ENCODE data around the gene ETS1. TPM values are rescaled to one million over a fixed set of nuclear protein-coding genes. Genes with fewer than 3 reads are reported as not detected.

The ETS1 gene
- total RNA-seq, 1 donor from 2014 or later: 88.0 TPM

DNA sequence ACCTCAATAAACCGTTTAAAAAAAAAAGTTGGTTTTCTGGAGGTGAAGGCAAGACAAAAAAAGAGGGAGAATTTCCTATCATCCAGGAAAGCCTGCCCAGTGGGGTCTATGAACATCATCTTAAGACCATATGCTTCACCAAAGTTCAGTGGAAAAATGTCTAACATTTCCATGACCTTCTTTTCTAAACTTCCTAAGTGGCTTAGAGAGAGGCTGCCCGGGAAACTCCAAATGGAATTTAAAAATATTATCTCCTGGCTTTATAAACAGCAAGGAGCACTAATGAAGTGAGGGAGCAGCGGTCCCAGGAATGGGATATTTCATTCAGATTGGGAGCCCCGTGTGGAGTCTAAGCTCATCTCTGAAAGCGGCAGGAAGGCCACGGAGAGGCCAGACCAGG, 46.9 kb downstream of the ETS1 start:
- no peak overlapping the region for H3K27ac ChIP-seq
- intact Hi-C loops (cut with DNase I): no loop called here
- H3K4me3 ChIP-seq: no peak overlapping the region
- peaks cover 0 to 8% of the 10 kb centered on the region in 2 donors for H3K4me1 ChIP-seq
- TF ChIP-seq, protein P1, sequence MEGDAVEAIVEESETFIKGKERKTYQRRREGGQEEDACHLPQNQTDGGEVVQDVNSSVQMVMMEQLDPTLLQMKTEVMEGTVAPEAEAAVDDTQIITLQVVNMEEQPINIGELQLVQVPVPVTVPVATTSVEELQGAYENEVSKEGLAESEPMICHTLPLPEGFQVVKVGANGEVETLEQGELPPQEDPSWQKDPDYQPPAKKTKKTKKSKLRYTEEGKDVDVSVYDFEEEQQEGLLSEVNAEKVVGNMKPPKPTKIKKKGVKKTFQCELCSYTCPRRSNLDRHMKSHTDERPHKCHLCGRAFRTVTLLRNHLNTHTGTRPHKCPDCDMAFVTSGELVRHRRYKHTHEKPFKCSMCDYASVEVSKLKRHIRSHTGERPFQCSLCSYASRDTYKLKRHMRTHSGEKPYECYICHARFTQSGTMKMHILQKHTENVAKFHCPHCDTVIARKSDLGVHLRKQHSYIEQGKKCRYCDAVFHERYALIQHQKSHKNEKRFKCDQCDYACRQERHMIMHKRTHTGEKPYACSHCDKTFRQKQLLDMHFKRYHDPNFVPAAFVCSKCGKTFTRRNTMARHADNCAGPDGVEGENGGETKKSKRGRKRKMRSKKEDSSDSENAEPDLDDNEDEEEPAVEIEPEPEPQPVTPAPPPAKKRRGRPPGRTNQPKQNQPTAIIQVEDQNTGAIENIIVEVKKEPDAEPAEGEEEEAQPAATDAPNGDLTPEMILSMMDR (IDR thresholded peaks at IDR 0.05): no peak
- H3K9me3 ChIP-seq: no peaks in the 10 kb centered on the region
- no peak for DNase-seq (ENCODE audit: low spot score in 2 of 2)
- no peaks in the 10 kb centered on the region for H3K27me3 ChIP-seq
- no peaks in the 10 kb centered on the region for H3K36me3 ChIP-seq

DNA sequence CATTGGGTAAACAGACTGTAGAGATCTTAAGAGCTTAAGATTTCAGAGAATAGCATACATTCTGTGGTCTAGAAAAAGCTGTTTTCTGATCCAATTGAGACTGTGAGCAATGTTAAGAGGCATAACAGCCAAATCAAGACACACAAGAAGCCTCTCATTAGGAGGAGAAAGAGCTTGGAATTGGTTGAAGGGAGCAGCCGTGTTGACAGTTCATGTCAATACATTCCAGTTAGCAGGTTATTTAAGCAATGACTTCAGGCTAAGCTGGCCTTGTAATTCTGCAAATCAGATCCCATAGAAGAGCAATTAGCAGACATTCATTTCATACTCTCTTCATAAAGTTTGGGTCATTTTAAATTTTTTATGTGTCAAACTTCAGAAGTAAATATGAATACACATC, 50.9 kb downstream of the ETS1 start:
- DNase-seq (ENCODE audit: low spot score in 2 of 2): no peak
- TF ChIP-seq, protein P1 (IDR thresholded peaks at IDR 0.05): no peak
- intact Hi-C loops (cut with DNase I): no loop called here
- Histone ChIP-seq H3K27me3 (no peaks in the 10 kb centered on the region), H3K27ac (no peak overlapping the region), H3K4me1 (peaks cover 0 to 15% of the 10 kb centered on the region in 2 donors), H3K4me3 (no peak overlapping the region), H3K36me3 (no peaks in the 10 kb centered on the region), H3K9me3 (no peaks in the 10 kb centered on the region)

DNA sequence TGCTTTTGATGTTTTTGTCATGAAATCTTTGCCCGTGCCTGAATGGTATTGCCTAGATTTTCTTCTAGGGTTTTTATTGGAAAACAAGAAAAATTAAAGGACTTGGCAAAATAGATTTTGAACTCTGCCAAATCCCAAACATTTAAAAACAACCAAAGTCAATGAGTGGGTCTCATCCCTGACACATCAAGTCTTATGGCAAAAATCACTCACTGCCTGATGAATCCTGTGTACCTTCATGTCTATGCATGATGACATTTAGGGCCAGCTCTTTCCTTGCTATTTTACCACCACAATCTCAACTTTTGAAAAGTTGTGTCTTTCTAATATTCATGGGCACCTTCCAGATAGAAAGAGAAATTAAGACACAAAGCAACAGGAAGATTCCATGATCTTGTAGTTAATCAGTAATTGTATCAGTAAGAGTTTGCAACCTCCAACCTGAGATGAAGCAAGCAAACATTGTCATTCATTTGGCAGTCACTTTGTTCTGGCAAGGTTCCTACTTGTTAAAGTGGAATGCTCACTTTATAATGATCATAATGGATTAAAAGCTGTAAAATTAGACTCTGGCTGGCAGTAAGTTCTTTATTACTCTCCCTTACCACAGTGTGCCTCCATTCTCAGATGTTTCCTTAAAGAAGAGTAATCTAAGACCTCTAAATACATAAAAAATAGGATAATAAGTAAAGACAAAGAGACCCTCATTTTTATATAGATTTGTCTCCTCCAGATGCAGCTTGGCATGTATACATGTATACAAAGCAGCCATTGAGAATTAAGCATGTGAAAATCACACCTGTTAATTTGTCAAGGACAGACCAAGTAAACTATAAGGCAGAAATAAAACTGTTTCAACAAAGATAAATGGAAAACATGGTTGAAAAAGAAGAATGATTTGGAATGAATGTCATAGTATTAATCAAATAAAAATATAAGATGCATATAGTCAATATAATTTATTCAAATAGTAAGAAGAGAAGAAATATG, 51.6 kb downstream of the ETS1 start:
- no peak for DNase-seq (ENCODE audit: low spot score in 2 of 2)
- TF ChIP-seq, protein P1 (IDR thresholded peaks at IDR 0.05): no peak
- no peaks in the 10 kb centered on the region for H3K9me3 ChIP-seq
- peaks cover 0 to 18% of the 10 kb centered on the region in 2 donors for H3K4me1 ChIP-seq
- H3K27ac ChIP-seq: no peak overlapping the region
- H3K27me3 ChIP-seq: no peaks in the 10 kb centered on the region
- intact Hi-C loops (cut with DNase I): no loop called here
- H3K36me3 ChIP-seq: no peaks in the 10 kb centered on the region
- H3K4me3 ChIP-seq: no peak overlapping the region

DNA sequence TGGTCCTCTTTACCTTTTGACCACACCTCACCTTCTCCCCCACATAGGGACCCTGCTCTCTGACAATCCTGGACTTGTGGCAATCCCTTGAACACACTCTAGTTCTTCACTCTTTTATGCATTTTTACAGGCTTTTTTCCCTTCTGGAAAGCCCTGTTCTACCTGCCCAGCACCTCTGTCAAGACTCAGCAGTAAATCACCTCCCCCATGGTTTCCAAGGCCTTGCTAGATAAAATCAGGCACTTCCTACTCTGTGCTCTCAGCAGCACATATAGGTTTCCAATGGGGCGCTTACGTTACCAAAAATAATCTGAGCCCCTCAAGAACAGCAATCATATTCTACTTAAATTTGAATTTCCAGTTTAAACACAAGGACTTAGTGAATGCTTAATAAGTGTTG, 53.9 kb downstream of the ETS1 start:
- DNase-seq (ENCODE audit: low spot score in 2 of 2): no peak
- Histone ChIP-seq H3K4me3 (no peak overlapping the region), H3K36me3 (no peaks in the 10 kb centered on the region), H3K4me1 (peaks cover 0 to 21% of the 10 kb centered on the region in 2 donors), H3K9me3 (no peaks in the 10 kb centered on the region), H3K27me3 (no peaks in the 10 kb centered on the region), H3K27ac (peak overlapping the region in 1 of 2 donors; percentile 21)
- TF ChIP-seq, protein P1 (IDR thresholded peaks at IDR 0.05): no peak
- intact Hi-C loops (cut with DNase I): no loop called here

DNA sequence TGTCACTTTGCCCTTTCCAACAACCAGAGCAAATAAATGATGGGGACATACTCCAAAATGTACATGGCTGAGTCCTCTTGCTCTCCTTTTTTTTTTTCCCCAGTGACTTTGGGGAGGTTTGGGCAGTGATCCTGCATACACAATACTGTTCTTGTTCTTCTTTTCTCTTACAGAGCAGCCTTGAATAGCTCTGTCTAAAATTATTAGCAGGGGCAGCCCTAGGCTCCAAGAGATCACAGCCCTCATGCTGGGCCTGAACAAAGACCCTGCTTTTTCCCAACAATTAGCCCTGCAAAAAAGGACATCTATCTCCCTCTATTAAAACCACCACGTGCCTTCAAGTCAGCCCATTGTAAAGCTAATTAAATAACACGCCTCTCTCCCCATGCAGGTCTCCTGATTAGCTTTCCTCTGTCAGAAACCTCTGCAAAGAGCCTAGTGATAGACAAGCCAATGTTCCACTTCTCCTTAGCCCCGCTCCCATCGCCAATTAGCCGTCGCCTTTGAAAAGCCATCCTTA, 54.7 kb downstream of the ETS1 start:
- no peaks in the 10 kb centered on the region for H3K36me3 ChIP-seq
- no peak overlapping the region for H3K4me3 ChIP-seq
- TF ChIP-seq, protein P1 (IDR thresholded peaks at IDR 0.05): no peak
- intact Hi-C loops (cut with DNase I): no loop called here
- no peak for DNase-seq (ENCODE audit: low spot score in 2 of 2)
- H3K27ac ChIP-seq: peak overlapping the region; percentile 21 to 46
- H3K27me3 ChIP-seq: no peaks in the 10 kb centered on the region
- H3K9me3 ChIP-seq: no peaks in the 10 kb centered on the region
- peaks cover 0 to 21% of the 10 kb centered on the region in 2 donors for H3K4me1 ChIP-seq
